ENCODE results near the gene DENND6B. TPM values are rescaled to one million over a fixed set of nuclear protein-coding genes. Genes with fewer than 3 reads are reported as not detected.

The DENND6B gene
- total RNA-seq, 1 donor from 2014 or later: 32.1 TPM

DNA sequence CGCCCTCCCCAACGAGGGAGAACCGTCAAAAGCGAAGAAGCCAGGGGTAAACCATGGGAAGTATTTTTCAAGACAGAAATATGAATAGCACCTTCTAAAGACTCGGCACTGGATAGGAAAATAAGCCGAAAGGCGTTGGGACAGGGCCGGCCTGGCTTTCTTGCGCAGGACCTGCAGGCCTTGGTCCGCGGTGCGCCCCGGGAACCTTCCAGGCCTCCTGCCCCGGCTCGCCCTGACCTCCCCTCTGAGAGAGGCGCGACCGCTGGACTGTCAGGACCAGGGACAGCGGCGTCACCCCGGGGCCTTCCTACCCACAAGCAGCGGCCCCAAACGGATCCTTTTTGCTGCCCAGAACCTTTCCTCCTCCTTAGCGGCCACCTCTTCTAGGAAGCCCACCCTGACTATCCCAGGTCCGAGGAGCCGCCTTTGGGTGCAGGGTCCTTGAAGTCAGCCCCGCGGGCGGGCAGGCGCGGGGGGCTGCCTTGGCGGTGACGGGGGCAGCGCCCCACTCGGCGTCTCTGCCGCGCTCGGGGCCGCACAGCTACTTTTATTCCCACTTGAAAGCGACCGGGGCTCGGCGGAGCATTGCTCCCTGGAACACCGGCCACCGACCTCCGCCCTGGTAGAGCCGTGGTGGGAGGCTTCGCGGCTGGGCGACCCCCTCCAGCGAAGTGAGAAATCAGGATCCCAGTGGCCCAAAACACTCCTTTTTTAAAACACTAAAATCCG, 56.0 kb downstream of the DENND6B start:
- Mint-ChIP-seq H3K36me3 (ENCODE audit: unreplicated experiment) (no peaks in the 10 kb centered on the region), H3K9me3 (ENCODE audit: unreplicated experiment) (peaks cover 4% of the 10 kb centered on the region), H3K4me1 (ENCODE audit: low read depth, unreplicated experiment) (peaks cover 13% of the 10 kb centered on the region), H3K27ac (ENCODE audit: unreplicated experiment) (peak overlapping the region; percentile 90), H3K27me3 (ENCODE audit: unreplicated experiment) (peaks cover 6% of the 10 kb centered on the region), H3K4me3 (ENCODE audit: unreplicated experiment) (peak overlapping the region; percentile 84)
- TF ChIP-seq, protein P1, sequence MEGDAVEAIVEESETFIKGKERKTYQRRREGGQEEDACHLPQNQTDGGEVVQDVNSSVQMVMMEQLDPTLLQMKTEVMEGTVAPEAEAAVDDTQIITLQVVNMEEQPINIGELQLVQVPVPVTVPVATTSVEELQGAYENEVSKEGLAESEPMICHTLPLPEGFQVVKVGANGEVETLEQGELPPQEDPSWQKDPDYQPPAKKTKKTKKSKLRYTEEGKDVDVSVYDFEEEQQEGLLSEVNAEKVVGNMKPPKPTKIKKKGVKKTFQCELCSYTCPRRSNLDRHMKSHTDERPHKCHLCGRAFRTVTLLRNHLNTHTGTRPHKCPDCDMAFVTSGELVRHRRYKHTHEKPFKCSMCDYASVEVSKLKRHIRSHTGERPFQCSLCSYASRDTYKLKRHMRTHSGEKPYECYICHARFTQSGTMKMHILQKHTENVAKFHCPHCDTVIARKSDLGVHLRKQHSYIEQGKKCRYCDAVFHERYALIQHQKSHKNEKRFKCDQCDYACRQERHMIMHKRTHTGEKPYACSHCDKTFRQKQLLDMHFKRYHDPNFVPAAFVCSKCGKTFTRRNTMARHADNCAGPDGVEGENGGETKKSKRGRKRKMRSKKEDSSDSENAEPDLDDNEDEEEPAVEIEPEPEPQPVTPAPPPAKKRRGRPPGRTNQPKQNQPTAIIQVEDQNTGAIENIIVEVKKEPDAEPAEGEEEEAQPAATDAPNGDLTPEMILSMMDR (IDR thresholded peaks at IDR 0.05; ENCODE audit: partially characterized antibody, unreplicated experiment): no peak
- DNase-seq: peak; percentile 58

DNA sequence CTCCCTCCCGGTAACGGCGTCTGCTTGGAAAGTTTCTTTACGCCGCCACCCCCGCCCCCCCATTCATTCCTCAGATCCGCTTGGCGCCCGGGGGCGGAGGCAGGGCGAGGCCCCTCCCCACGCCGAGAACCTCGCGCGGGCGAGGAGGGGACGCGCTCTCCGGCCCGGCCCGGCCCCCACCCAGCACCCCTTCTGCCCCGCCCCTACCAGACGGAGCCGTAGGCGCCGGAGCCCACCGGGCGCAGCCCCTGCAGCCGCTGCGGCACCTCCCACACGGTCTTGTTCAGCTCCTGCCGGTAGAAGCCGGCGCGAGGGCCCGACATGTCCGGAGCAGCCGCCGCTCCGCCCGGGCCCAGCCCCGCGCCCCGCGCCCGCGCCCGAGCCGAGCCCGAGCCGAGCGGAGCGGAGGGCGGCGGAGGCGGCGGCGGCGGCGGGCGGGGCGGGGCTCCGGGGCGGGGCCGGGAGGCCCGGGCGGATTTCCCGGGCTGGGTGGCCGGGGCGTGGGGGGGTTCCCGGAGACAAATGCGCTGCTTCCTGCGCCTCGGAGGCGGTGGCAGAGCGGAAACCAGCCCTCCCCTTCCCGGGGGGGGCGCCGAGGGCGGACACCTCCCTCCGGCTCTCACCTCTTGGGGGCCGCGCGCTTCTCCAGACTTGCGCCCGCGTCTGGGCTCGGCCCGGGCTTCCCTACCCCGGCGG, 56.7 kb downstream of the DENND6B start, which contains the start of gene MAPK11:
MAPK11 (minus strand) TSS at position 411 of the 696 bp plus-strand sequence; CDS start at position 323, 88 bp downstream.
- DNase-seq: peak; percentile 71
- Mint-ChIP-seq H3K27ac (ENCODE audit: unreplicated experiment) (peak within 1 kb of the TSS; percentile 90), H3K4me3 (ENCODE audit: unreplicated experiment) (peak within 1 kb of the TSS; percentile 84), H3K27me3 (ENCODE audit: unreplicated experiment) (peaks cover 6% of the 10 kb centered on the region), H3K4me1 (ENCODE audit: low read depth, unreplicated experiment) (peaks cover 13% of the 10 kb centered on the region), H3K9me3 (ENCODE audit: unreplicated experiment) (peaks cover 4% of the 10 kb centered on the region), H3K36me3 (ENCODE audit: unreplicated experiment) (no peaks in the 10 kb centered on the region)
- TF ChIP-seq, protein P1 (IDR thresholded peaks at IDR 0.05; ENCODE audit: partially characterized antibody, unreplicated experiment): no peak

DNA sequence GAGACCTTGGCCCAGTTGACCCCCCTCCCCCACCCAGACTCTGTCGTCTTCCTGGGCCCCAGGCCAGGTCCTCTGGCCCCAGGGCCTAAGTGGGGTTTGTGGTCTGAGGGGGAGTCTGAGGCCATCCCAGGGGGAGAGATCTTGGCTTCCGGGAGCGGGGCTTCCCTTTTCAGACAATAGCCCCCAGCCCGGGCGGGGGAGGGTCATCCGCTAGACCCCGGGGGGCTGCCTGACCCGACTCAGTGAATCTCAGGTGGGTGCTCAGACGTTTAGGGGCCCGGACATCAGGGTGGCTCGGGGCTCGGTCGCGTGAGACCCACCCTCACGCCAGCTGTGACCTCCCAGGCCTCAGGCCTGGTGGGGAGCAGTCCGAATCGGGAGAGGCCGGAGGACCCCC, 57.2 kb downstream of the DENND6B start:
- H3K4me1 Mint-ChIP-seq (ENCODE audit: low read depth, unreplicated experiment): peaks cover 13% of the 10 kb centered on the region

GRCh38 chr22:50268655-50269113, 58.1 kb downstream of the DENND6B start:
- TF ChIP-seq, protein P1 (IDR thresholded peaks at IDR 0.05; ENCODE audit: partially characterized antibody, unreplicated experiment): no peak
- DNase-seq: no peak
- Mint-ChIP-seq H3K9me3 (ENCODE audit: unreplicated experiment) (peaks cover 3% of the 10 kb centered on the region), H3K36me3 (ENCODE audit: unreplicated experiment) (no peaks in the 10 kb centered on the region), H3K27me3 (ENCODE audit: unreplicated experiment) (peaks cover 6% of the 10 kb centered on the region), H3K27ac (ENCODE audit: unreplicated experiment) (no peak overlapping the region), H3K4me1 (ENCODE audit: low read depth, unreplicated experiment) (peaks cover 6% of the 10 kb centered on the region), H3K4me3 (ENCODE audit: unreplicated experiment) (peak overlapping the region; percentile 75)

More for the DNA sequence above, 57.2 kb downstream of the DENND6B start:
- H3K4me3 Mint-ChIP-seq (ENCODE audit: unreplicated experiment): peak overlapping the region; percentile 75
- DNase-seq: no peak
- peaks cover 6% of the 10 kb centered on the region for H3K27me3 Mint-ChIP-seq (ENCODE audit: unreplicated experiment)
- H3K36me3 Mint-ChIP-seq (ENCODE audit: unreplicated experiment): no peaks in the 10 kb centered on the region
- TF ChIP-seq, protein P1 (IDR thresholded peaks at IDR 0.05; ENCODE audit: partially characterized antibody, unreplicated experiment): no peak
- H3K27ac Mint-ChIP-seq (ENCODE audit: unreplicated experiment): peak overlapping the region; percentile 62
- peaks cover 4% of the 10 kb centered on the region for H3K9me3 Mint-ChIP-seq (ENCODE audit: unreplicated experiment)
